ENCODE measurements around the gene COL4A5.

The COL4A5 gene

GRCh38 chrX:108722561-108722960, 282.9 kb downstream of the COL4A5 start:
- Histone ChIP-seq H3K4me3 (replicated peaks; ENCODE audit: insufficient read depth, low read length) (no peak overlapping the region), H3K27ac (replicated peaks) (no peak overlapping the region), H3K27me3 (ENCODE audit: insufficient read depth, poor library complexity, severe bottlenecking) (no peaks in the 10 kb centered on the region)
- DNase-seq (ENCODE audit: low read depth in 1 of 2, low spot score in 1 of 2), result no peak
- TF ChIP-seq CTCF (IDR thresholded peaks at IDR 0.05; ENCODE audit: insufficient read depth, low read length), result no peak
- no peak for TF ChIP-seq SPI1 (IDR thresholded peaks at IDR 0.05; ENCODE audit: borderline replicate concordance, low read depth)
- no peak for TF ChIP-seq REST (IDR thresholded peaks at IDR 0.05; ENCODE audit: insufficient replicate concordance, low read depth)
- TF ChIP-seq POLR2AphosphoS5 (IDR thresholded peaks at IDR 0.05; ENCODE audit: low read depth), result no peak
- no peak for TF ChIP-seq GABPA (IDR thresholded peaks at IDR 0.05; ENCODE audit: low read depth)

- Histone ChIP-seq H3K27ac (replicated peaks) (no peak overlapping the region), H3K4me3 (replicated peaks; ENCODE audit: insufficient read depth, low read length) (no peak overlapping the region), H3K27me3 (ENCODE audit: insufficient read depth, poor library complexity, severe bottlenecking) (no peaks in the 10 kb centered on the region)
- DNase-seq (ENCODE audit: low read depth in 1 of 2, low spot score in 1 of 2), result no peak
- TF ChIP-seq CTCF (IDR thresholded peaks at IDR 0.05; ENCODE audit: insufficient read depth, low read length) (no peak), REST (IDR thresholded peaks at IDR 0.05; ENCODE audit: insufficient replicate concordance, low read depth) (no peak), POLR2AphosphoS5 (IDR thresholded peaks at IDR 0.05; ENCODE audit: low read depth) (no peak), GABPA (IDR thresholded peaks at IDR 0.05; ENCODE audit: low read depth) (no peak), SPI1 (IDR thresholded peaks at IDR 0.05; ENCODE audit: borderline replicate concordance, low read depth) (no peak)
These were observed 287.1 kb downstream of the COL4A5 start for GRCh38 chrX:108726748-108727147.

- no peak for DNase-seq (ENCODE audit: low read depth in 1 of 2, low spot score in 1 of 2)
- Histone ChIP-seq H3K27me3 (ENCODE audit: insufficient read depth, poor library complexity, severe bottlenecking) (peaks cover 20% of the 10 kb centered on the region), H3K27ac (replicated peaks) (no peak overlapping the region), H3K4me3 (replicated peaks; ENCODE audit: insufficient read depth, low read length) (no peak overlapping the region)
- TF ChIP-seq CTCF (IDR thresholded peaks at IDR 0.05; ENCODE audit: insufficient read depth, low read length) (no peak), POLR2AphosphoS5 (IDR thresholded peaks at IDR 0.05; ENCODE audit: low read depth) (no peak), GABPA (IDR thresholded peaks at IDR 0.05; ENCODE audit: low read depth) (no peak), REST (IDR thresholded peaks at IDR 0.05; ENCODE audit: insufficient replicate concordance, low read depth) (no peak), SPI1 (IDR thresholded peaks at IDR 0.05; ENCODE audit: borderline replicate concordance, low read depth) (no peak)
These were observed 291.5 kb downstream of the COL4A5 start for GRCh38 chrX:108731153-108731552.
